HCT116 (cell line): Measurements from ENCODE around the gene IQCM.

Experiments
- POLR2A ChIP-seq: IDR thresholded peaks from 2 replicates; pipeline ENCODE4 v1.7.0; 2011; ENCODE audit warnings: borderline replicate concordance; ENCODE audit not compliant: insufficient read depth, insufficient read length; ENCODE audit errors: extremely low read depth
- POLR2AphosphoS5 ChIP-seq: IDR thresholded peaks from 2 replicates; pipeline ENCODE4 v1.6.1; 2011; ENCODE audit warnings: mild to moderate bottlenecking, low read depth, low read length, moderate library complexity
- RAD21 ChIP-seq: IDR thresholded peaks from 2 replicates; pipeline ENCODE4 v1.6.1; 2012; ENCODE audit warnings: low read depth, mild to moderate bottlenecking
- TF ChIP-seq, protein P1 (sequence below): IDR thresholded peaks from 2 replicates; pipeline ENCODE4 v1.6.1; 2012
- TF ChIP-seq, protein P2 (sequence below), 3 experiments: fragments of 200-600 bp in 1 of 3; sonication (generic) in 1 of 3; IDR thresholded peaks in 2 of 3; conservative IDR thresholded peaks in 1 of 3; 2 replicates each; pipeline ENCODE4 v1.5.1; 2012 to 2017; ENCODE audit warnings: low read depth in 2 of 3, low read length in 2 of 3, antibody characterized with exemption in 1 of 3, borderline replicate concordance in 1 of 3, control low read depth in 1 of 3, mild to moderate bottlenecking in 1 of 3, mixed read lengths in 1 of 3, mixed run types in 1 of 3, moderate library complexity in 1 of 3; ENCODE audit not compliant: insufficient read depth in 1 of 3

DNA sequence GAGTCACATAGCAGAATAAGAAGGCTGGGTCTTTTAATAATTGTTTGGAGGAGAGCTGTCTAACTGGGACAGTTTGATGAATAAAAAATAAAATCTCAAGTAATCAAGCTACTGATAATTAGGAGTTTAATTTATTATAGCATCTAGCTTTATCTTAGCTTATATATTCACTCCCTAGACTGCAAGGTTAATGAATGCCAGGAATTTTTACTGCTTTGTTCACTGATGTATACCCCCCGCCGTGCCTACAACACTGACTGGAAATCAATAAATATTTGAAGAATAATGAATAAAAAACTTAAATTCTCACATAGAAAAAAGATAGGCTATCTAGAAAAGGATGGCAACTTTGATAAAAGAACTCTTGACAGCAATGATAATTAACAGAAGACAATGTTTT lies 59.7 kb downstream of the IQCM start:
- TF ChIP-seq POLR2A (no peak), RAD21 (no peak), POLR2AphosphoS5 (no peak)
- TF ChIP-seq, protein P1, sequence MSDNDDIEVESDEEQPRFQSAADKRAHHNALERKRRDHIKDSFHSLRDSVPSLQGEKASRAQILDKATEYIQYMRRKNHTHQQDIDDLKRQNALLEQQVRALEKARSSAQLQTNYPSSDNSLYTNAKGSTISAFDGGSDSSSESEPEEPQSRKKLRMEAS: no peak
- TF ChIP-seq, protein P2, sequence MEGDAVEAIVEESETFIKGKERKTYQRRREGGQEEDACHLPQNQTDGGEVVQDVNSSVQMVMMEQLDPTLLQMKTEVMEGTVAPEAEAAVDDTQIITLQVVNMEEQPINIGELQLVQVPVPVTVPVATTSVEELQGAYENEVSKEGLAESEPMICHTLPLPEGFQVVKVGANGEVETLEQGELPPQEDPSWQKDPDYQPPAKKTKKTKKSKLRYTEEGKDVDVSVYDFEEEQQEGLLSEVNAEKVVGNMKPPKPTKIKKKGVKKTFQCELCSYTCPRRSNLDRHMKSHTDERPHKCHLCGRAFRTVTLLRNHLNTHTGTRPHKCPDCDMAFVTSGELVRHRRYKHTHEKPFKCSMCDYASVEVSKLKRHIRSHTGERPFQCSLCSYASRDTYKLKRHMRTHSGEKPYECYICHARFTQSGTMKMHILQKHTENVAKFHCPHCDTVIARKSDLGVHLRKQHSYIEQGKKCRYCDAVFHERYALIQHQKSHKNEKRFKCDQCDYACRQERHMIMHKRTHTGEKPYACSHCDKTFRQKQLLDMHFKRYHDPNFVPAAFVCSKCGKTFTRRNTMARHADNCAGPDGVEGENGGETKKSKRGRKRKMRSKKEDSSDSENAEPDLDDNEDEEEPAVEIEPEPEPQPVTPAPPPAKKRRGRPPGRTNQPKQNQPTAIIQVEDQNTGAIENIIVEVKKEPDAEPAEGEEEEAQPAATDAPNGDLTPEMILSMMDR (IDR thresholded peaks at IDR 0.05 in 2 of 3, conservative IDR thresholded peaks at IDR 0.05 in 1 of 3; ENCODE audit: borderline replicate concordance in 1 of 3, insufficient read depth in 1 of 3, low read depth in 2 of 3, low read length in 2 of 3): no peak
